Activated CD4-positive, CD25-positive, alpha-beta regulatory T cell treated with anti-CD3 and anti-CD28 coated beads, Interleukin-2, amount 50 U/mL, for 16 hours (primary cell): ENCODE measurements around the gene PLSCR1.
"Not testable (repeated sequence)": the region's sequence is repeated elsewhere in the genome, so short reads cannot be mapped to it uniquely, and the experiment has no call there.

Source experiments
- DNase-seq: peaks from one replicate; pipeline ENCODE4 v3.0.0-alpha.2; 2020; ENCODE audit warnings: low read depth, low spot score

Gene PLSCR1

GRCh38 chr3:146550070-146550615, 5.7 kb upstream of the PLSCR1 start:
- no peak for DNase-seq

- no peak for DNase-seq
Observed at GRCh38 chr3:146547235-146547835, 2.9 kb upstream of the PLSCR1 start.

DNA sequence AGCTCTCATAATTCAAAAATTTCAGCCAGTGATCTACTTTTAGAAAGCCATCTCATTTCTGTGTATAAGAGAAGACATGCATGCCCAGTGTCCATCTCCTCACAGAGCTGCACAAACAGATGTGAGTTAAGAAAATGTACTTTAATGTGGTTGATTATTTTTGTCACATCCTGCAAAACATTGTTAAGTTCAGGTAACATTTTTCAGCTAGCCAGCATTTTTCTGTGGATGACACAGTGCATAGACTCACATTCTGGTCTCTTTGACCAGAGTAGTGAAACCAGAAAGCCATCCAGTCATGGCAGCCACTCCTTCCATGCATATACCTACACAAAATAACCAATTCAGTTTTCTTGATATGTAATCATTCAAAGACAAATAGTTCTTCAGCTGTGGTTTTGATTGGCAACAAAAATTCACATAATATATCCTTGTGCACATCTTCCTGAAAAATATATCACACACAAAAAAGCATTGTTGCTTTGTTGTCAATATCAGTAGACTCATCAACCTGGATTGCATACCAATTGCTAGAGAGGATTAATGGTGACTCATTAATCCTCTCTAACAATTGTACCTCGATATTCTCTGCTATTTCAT, 2.1 kb upstream of the PLSCR1 start:
- DNase-seq = no peak

DNA sequence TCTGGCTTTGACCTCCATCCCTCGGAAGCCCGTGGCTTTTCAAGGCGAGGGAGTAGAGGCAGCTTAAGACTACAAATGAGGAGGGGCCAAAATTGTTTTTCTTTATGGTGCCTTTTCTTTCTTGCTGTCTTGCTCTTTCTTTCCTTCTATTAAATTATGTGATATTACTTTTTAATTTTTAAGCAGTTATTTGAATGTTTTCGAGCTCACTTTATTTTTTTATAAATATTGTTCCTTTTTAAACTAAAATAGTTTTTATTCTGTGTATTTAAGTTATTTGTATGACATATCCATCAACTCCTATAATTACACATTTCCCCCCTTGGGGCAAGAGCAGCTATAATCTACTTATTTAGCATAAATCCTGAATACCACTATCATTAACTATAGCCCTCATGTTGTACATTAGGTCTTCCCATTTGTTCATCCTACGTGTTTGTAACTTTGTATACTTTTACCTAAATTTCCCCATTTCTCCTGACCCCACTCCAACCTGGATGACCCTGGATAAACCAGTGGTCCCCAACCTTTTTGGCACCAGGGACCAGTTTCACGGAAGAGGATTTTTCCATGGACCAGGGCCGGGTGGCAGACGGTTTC, 622 bp upstream of the PLSCR1 start:
- DNase-seq = no peak

- DNase-seq = no peak
Observed at GRCh38 chr3:146543461-146544001, 876 bp downstream of the PLSCR1 start.

DNA sequence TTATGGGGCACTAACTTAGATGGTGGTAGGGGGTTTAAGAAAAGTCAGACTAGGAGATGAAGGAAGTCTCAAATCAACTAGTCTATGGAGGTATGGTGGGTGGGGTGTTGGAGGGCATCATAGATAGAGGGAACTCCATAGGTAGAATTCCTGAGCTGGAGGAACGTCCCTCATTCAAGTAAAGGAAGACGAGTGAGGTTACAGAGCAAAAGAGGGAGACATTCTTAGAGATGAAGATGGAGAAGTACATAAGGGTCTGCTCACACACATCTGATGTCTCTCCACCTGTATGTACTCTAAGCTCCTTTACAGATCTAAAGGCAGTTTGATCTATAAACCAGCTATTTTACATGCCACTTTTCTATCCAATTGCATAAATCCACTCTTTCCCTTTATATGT, 1.4 kb downstream of the PLSCR1 start:
- DNase-seq = no peak

DNA sequence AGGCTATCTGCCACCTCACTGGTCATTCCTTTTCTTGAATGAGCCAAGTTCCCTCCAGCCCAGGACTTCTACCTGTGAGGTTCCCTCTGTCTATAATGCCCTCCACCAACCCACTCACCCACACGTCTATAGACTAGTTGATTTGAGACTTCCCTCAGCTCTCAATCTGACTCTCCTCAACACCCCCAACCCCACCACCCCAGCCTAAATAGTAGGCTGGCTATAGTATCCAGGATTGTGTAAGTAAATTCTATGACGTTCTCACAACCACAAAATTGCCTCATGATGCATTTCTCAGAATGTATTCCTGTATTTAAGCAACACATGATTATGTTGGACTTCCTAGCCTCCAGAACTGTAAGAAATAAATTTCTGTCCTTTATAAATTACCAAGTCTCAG, 2.2 kb downstream of the PLSCR1 start:
- DNase-seq = no peak

- no peak for DNase-seq
Observed at GRCh38 chr3:146540978-146541377, 3.4 kb downstream of the PLSCR1 start.

GRCh38 chr3:146540236-146540635, 4.2 kb downstream of the PLSCR1 start:
- no peak for DNase-seq

- no peak for DNase-seq
Observed at GRCh38 chr3:146539315-146539714, 5.1 kb downstream of the PLSCR1 start.

GRCh38 chr3:146537603-146538002, 6.8 kb downstream of the PLSCR1 start:
- no peak for DNase-seq

DNA sequence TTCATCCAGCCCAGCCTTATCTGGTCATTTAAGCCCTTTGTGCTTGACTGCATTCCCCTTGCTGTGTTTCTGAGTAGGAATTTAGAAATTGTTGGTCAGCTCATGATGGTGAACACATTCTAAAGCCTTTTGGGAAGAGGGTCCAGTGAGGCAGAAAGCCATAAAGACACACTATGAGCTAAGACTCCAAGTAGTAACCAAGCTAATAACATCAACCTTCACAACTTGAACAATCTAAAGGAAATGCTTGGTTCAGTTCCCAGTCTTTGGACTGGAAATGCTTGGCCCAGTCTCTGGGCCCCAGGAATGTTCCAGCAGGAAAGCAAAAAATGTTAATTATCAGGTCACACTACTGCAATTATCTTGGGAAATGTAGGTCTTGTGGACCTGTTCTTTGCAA, 7.7 kb downstream of the PLSCR1 start:
- no peak for DNase-seq

- no peak for DNase-seq
Observed at GRCh38 chr3:146532406-146532805, 12.0 kb downstream of the PLSCR1 start.

- no peak for DNase-seq
Observed at GRCh38 chr3:146530609-146531008, 13.8 kb downstream of the PLSCR1 start.

- DNase-seq = no peak
Observed at GRCh38 chr3:146529021-146529420, 15.4 kb downstream of the PLSCR1 start.

DNA sequence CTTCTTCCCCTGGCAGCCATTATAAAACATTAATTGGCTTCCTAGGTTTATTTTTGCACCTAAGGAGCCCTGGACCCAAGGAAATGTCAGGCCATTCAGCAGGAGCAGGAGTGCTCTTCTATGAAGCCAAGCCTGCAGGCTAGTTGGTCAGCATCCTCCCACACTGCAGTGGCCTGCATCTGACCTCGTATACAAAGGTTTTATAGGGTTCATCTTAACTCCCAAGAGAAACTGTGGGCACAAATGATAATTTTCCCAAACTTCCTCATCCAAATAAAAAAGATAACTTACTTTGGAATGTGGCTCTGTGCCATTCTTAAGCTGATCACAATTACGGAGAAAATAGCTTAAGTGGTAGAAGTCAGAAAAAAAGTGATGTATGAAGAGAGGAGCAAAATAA, 19.4 kb downstream of the PLSCR1 start:
- no peak for DNase-seq

GRCh38 chr3:146523531-146523930, 20.9 kb downstream of the PLSCR1 start:
- DNase-seq = no peak

DNA sequence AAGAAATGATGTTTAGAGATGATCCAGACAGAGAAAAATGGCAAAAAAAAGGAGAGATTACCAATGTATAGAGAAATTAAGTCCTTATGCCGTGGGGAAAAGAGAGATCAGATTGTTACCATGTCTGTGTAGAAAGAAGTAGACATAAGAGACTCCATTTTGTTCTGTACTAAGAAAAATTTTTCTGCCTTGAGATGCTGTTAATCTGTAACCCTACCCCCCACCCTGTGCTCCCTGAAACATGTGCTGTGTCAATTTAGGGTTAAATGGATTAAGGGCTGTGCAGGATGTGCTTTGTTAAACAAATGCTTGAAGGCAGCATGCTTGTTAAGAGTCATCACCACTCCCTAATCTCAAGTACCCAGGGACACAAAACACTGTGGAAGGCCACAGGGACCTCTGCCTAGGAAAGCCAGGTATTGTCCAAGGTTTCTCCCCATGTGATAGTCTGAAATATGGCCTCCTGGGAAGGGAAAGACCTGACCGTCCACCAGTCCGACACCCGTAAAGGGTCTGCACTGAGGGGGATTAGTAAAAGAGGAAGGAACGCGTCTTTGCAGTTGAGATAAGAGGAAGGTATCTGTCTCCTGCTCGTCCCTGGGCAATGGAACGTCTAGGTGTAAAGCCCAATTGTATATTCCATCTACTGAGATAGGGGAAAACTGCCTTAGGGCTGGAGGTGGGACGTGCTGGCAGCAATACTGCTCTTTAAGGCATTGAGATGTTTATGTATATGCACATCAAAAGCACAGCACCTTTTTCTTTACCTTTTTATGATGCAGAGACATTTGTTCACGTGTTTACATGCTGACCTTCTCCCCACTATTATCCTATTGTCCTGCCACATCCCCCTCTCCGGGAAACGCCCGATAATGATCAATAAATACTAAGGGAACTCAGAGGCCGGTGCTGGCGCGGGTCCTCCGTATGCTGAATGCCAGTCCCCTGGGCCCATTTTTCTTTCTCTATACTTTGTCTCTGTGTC, 21.9 kb downstream of the PLSCR1 start:
- not testable (repeated sequence) for DNase-seq

DNA sequence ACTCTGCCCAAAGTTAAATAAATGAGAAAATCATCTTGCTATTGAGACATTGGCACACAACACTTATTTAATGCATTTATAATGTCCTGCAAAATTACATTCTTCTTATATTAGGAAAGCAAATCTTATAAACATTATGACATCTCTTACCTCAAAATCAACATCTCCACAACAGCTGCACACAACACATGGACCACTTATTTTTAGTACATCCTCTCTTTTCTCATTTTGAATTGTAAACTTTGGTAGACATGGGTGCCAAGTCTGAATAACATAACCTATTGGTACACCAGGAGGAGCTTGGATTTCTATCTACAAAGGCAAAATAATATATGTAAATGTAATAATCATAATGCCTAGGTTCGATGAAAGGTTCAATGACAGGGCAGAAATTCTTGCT, 23.0 kb downstream of the PLSCR1 start:
- no peak for DNase-seq

- DNase-seq = no peak
Observed at GRCh38 chr3:146519810-146520209, 24.6 kb downstream of the PLSCR1 start.

DNA sequence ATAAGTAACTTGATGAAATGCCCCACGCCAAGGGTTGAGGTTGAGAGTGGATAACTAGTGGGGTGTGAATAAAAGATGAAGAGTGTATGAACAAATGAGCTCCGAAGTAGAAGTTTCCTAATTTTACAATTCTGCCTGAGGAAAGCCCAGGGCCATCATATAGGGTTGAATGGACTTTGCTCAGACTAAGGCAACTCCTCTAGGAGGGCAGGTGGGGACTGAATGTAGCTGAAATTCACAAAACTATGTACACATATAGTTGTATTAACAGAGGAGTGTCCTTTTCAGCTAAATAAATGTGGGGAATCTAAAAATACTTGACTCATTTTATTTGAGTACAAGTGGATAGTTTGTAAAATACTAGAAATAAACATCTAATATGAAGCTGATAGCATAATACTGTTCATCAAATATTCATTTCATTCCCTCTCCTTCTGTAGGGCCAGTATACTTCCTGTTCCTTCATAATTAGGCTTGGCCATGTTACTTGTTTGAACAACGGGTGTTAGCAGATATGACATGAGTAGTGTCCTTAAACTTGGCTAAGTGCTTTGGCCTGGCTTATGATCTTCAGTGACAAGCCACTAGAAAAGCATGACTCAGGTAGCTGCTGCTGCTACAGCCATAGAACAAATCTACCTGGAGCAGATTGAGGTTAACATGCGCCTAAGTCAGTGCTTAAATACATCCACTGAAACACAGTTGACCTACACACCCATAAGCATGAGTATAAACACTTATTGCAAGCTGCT, 26.5 kb downstream of the PLSCR1 start:
- DNase-seq = no peak
